ENCODE results near the gene POR.
"Not testable (repeated sequence)": the region's sequence is repeated elsewhere in the genome, so short reads cannot be mapped to it uniquely, and the experiment has no call there.

POR gene

DNA sequence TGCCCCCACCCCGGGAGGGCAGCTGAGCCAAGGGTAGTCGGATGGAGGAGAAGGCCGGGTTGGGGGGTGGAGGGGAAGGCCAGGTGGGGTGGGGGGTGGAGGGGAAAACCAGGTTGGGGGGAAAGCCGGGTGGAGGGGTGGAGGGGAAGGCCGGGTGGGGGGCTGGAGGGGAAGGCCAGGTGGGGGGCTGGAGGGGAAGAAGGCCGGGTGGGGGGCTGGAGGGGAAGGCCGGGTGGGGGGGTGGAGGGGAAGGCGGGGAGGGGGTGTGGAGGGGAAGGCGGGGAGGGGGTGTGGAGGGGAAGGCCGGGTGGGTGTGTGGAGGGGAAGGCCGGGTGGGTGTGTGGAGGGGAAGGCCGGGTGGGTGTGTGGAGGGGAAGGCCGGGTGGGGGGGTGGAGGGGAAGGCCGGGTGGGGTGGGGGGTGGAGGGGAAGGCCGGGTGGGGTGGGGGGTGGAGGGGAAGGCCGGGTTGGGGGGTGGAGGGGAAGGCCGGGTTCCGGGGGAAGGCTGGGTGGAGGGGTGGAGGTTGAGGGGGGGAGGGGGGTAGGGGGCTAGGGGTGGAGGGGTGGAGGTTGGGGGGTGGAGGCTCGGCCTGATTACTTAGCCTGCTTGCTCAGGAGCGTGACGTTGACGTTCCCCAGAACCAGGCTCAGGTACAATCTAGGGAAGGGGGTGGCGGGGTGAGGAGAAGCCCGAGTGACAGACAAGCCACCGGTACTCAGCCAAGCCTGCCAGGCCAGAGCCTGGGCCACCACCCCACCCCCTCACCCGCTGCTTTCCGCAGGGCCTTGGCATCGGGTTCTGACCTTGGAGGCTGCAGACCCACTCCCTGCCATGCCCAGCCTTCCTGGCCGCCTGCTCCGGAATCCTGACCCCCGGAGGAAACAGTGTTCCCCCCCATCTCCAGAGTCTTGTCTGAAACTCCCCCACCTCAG is 73.9 kb downstream of the POR start:
- DNase-seq (ENCODE audit: low spot score) (no peak), FAIRE-seq (no peak)

DNA sequence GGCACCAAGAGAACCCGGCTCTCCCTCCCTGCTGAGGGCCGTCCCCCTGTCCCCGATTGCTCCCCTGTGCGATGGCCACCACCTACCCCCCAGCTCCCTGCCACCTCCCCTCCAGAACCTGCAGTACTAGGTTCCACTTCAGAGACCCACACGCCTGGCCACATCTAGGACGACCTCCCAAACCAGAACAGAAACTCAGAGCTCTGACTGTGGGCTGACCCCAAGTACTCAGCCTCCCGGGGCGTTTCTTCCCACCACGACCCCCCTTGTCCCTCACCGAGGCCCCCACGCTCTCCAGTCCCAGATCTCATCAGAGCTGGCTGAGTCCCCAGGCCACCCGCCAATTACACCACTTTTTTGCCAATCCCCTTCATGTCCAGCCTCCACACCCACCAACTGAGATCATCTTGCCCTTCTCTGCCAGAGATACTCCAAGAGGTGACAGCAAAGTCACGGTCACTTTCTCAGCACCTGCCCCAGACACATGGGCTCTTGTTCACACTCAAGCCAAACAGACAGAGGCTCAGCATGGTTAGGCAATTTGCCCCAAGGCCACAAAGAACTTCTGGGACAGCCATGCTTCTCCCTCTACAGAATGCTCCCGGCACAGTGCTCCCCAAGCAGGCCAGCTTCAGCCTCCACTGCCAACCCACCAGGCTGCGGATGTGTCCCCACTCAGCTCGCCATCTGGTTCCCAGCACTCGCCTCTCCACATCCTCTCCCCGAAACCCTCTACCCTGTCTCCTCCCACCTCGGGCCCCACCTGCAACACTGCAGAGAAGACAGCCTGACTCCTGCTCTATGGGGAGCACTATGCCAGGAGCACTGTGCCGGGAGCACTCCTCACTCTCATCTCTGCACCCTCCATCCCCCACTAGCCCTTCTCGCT is 74.8 kb downstream of the POR start:
- DNase-seq (ENCODE audit: low spot score) (no peak), FAIRE-seq (no peak)

- no peak for FAIRE-seq
- DNase-seq (ENCODE audit: low spot score), result no peak
Measured at GRCh38 chr7:75991531-75992082, 76.7 kb downstream of the POR start.

- no peak for FAIRE-seq
- DNase-seq (ENCODE audit: low spot score), result no peak
Measured at GRCh38 chr7:75992083-75992755, 77.3 kb downstream of the POR start.

DNA sequence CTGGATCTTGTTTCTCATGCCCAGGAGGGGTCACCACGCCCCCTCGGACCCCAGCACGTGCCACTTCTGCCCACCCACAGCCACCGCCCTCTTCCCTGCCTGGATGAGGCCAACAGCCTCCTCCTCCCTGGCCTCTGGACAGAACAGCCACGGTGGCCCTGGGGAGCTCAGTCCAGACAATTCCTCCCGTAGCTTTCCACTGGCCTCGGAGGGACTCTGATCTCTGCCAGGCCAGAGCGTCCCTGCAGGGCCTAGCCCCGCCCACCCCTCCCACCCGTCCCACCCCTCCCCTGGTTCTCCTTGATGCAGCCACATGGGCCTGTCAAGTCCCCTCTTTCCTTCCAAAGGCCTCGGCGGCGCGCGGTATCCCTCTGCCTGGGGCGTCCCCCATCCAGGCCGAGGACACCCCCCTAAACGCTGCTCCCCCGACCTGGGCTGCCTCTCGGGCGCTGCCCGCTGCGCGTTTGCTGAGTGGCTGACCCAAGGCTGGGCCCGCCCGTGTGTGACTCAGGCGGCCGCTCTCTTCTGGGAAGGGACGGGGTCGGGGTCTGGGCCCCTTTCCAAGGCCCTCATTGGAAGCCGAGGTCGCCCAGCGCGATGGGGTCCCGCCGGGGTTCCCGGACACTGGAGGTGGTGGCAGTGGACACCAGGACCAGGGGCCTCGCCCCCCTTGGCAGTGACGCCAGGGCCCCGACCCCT is 78.9 kb downstream of the POR start:
- peak; percentile 29 for DNase-seq (ENCODE audit: low spot score)
- no peak for FAIRE-seq

DNA sequence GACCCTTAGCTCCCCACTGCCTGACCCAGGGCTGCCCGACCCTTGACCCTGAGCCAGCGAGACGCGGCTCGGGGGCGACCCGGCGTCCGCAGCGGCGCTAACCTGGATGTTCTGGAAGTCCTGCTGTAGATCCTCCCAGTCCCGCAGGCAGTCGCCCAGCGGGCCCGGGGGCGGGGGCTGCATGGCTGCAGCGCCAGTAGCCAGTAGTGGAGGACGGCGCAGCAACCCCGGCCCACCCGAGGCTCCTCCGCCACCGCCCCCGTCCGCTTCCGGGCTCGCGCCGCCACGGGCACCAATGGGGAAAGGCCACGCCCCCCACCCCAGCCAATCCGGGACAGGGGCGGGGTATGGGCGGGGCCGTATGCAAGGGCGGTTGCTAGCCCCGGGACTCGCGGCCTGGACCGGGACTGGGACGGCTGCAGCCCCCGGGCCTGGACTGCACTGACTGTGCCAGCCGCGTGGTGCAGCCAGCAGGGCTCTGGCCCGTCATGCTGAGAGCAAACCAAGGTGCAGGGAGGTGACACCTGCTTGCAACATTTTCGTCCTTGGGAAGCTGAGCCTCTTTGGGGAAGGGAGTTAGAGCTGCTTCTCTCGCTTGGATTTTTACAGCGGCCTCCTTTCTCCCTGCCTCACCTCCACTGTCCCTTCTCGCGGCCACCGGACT is 79.6 kb downstream of the POR start, which contains the start of gene TMEM120A:
TSS of gene TMEM120A (minus strand) at position 208 of the 664 bp plus-strand sequence. CDS start at position 183, 25 bp downstream.
- FAIRE-seq (peak; percentile 11), DNase-seq (ENCODE audit: low spot score) (peak; percentile 86)

DNA sequence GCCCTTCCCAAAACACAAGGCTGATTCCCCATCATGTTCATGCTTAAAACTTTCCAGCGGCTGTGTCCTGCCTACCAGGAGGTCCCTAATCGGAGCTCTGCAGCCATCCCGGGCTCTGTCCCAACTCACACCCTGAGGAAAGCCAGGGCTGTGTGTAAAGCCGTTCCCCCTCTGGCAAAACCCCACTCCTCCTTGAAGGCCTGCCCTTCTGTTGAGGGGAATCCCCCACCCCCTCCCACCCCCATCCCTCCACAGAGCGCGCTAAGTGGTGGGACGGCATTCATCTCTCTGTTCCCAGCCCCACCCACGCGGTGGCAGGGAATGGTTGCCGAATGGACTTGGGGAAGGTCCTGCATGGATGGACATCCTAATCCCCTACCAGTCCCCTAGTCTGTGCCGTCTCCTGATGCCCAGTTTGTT is 80.1 kb downstream of the POR start:
- no peak for DNase-seq (ENCODE audit: low spot score)

DNA sequence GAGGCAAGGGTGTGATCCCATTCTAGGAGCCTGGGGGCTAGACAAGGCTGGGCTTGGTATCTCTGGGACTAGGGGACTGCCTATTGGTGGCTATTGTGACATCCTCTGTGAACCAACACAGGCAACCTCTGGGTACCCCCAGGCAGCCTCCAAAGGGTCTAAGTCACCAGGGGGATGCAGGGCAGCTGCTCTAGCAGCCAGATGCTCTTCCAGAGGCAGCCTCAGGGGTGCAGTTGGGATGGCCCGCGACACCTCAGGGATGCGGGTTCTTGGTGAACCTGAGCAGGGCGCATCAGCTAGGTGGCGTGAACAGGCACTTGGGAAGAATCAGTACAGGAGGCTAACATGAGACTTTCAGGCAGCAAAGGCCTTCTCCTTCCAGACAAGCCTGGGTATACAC is 81.0 kb downstream of the POR start:
- DNase-seq (ENCODE audit: low spot score), result no peak
- FAIRE-seq, result no peak

More for the DNA sequence above, 80.1 kb downstream of the POR start:
- no peak for FAIRE-seq

DNA sequence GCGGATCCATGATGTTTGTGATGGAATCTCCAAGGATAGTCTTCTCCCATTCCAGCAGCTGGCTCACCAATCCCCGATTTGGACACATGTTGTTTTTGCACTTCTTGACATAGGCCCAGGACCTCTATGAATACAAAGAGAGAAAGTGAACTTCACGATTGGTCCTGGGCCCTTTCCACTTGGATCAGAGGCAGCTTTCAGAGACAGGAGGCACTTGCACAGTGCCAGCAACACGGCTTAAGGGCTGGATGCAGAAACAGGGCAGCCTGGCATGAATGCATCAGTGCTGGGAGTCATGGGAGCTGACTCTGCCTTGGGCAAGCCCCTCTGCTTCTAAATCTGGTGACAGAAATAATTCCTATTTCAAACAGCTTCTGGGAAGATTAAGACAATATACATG is 81.5 kb downstream of the POR start:
- FAIRE-seq (no peak), DNase-seq (ENCODE audit: low spot score) (no peak)

GRCh38 chr7:75998038-75998437 is 83.1 kb downstream of the POR start:
- FAIRE-seq, result no peak
- no peak for DNase-seq (ENCODE audit: low spot score)

DNA sequence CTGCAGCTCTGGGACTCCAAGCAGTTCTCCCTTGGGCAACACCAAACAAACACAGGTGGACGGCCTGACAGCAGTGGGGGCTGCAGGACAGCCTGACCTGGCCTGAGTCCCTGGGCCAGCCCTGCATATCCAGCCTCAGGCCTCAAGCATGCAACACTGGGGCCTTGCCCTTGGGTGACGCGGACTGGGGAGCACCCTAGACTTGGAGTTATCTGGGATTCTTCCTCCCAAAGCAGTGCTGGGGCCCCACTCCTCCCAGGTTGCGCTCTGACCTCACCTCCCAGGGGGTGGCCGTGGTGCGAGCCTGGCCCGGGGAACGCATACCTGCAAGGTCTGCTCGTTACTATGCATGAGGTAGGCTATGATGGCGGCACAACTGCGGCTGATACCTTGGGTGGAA is 85.6 kb downstream of the POR start:
- no peak for FAIRE-seq

DNA sequence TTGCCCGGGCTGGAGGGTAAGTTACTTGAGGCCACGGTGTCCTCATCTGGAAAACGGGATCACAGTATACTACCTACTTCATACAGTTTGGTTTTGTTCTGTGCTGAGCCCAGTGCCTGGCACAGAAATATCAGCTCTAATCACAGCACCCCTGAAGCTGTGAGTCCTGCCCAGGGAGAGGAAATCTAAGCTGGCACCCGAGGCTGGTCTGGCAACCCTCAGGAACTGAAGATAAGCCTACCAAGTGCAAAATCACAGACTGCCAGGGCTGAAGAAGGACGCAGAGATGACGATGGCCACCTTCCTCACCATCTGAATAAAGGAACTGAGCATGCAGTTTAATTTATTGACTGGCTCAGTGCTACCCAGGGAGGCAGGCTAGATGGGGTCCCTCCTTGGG is 87.2 kb downstream of the POR start:
- DNase-seq (ENCODE audit: low spot score) (no peak), FAIRE-seq (no peak)

More for the DNA sequence above, 85.6 kb downstream of the POR start:
- no peak for DNase-seq (ENCODE audit: low spot score)

- DNase-seq (ENCODE audit: low spot score), result no peak
- FAIRE-seq, result no peak
Measured at GRCh38 chr7:76002822-76003221, 87.9 kb downstream of the POR start.

DNA sequence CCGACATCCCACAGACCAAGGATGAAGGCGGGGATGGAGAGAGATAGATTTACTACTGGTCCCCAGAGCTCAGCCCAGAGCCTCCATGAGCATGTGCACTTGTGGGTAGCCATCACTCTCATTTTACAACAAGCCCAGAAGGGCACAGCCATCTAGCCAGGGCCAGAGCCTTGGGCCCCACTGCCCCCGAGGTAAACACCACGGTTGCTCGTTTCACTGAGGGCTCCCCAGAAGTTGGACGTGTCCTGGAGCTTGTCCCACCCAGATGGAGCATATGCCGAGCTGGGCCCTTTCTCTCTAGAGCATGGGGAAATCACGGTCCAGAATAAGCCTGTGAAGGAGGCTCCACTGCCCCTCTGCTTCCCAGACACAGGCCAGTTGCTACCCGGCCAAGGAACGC is 88.4 kb downstream of the POR start:
- no peak for FAIRE-seq
- DNase-seq (ENCODE audit: low spot score), result no peak

GRCh38 chr7:76005004-76005403 is 90.0 kb downstream of the POR start:
- FAIRE-seq, result not testable (repeated sequence)

GRCh38 chr7:76008156-76008687 is 93.3 kb downstream of the POR start:
- FAIRE-seq, result no peak
- no peak for DNase-seq (ENCODE audit: low spot score)

More at GRCh38 chr7:76005004-76005403, 90.0 kb downstream of the POR start:
- DNase-seq (ENCODE audit: low spot score), result not testable (repeated sequence)

- FAIRE-seq, result no peak
- DNase-seq (ENCODE audit: low spot score), result no peak
Measured at GRCh38 chr7:76009672-76010600, 95.0 kb downstream of the POR start.

DNA sequence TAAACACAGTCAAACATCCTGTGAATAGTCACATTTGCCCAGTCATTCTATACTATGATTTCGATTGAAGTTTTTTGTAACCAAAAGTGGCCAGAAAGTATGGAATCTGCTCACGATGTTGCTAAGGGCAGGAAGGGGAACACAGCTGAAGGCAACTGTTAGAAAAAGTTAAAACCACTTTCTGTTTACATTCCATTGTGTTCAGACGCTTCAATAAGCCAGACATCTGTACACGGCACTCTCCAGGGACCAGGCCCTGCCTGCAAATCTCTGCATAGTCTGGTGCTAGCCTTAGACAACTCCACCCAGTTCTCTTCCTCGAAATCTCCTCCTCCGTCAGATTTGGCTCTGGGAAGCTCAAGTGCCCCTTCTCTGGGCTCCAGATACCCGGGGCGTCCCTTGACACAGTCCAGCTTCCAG is 96.5 kb downstream of the POR start:
- no peak for FAIRE-seq
- no peak for DNase-seq (ENCODE audit: low spot score)
